Measurements from ENCODE around the gene FBRS.

The FBRS gene

GRCh38 chr16:30700491-30700890 is 42.3 kb downstream of the FBRS start:
- no peak for TF ChIP-seq POLR2AphosphoS5 (IDR thresholded peaks at IDR 0.05; ENCODE audit: low read depth, low read length)
- no peak for TF ChIP-seq TAF1 (IDR thresholded peaks at IDR 0.05; ENCODE audit: borderline replicate concordance, insufficient read depth, low read length)
- TF ChIP-seq SIN3A (IDR thresholded peaks at IDR 0.05; ENCODE audit: borderline replicate concordance, insufficient read depth, low read length), result no peak
- no peak for TF ChIP-seq FOXP2 (optimal IDR thresholded peaks at IDR 0.05; ENCODE audit: borderline replicate concordance, extremely low read depth, extremely low read length, insufficient read depth)
- TF ChIP-seq REST (IDR thresholded peaks at IDR 0.05; ENCODE audit: insufficient read depth in 1 of 2, low read depth in 2 of 2, low read length in 2 of 2), result no peak

- TF ChIP-seq SIN3A (IDR thresholded peaks at IDR 0.05; ENCODE audit: borderline replicate concordance, insufficient read depth, low read length), result no peak
Observed at GRCh38 chr16:30700971-30701370, 42.7 kb downstream of the FBRS start.

- TF ChIP-seq FOXP2 (optimal IDR thresholded peaks at IDR 0.05; ENCODE audit: borderline replicate concordance, extremely low read depth, extremely low read length, insufficient read depth), result no peak
- TF ChIP-seq POLR2AphosphoS5 (IDR thresholded peaks at IDR 0.05; ENCODE audit: low read depth, low read length), result no peak
- TF ChIP-seq TAF1 (IDR thresholded peaks at IDR 0.05; ENCODE audit: borderline replicate concordance, insufficient read depth, low read length), result no peak
- TF ChIP-seq REST (IDR thresholded peaks at IDR 0.05; ENCODE audit: insufficient read depth in 1 of 2, low read depth in 2 of 2, low read length in 2 of 2), result no peak
- no peak for TF ChIP-seq SIN3A (IDR thresholded peaks at IDR 0.05; ENCODE audit: borderline replicate concordance, insufficient read depth, low read length)
Observed at GRCh38 chr16:30703971-30704370, 45.7 kb downstream of the FBRS start.

GRCh38 chr16:30706046-30706445 is 47.8 kb downstream of the FBRS start:
- no peak for TF ChIP-seq FOXP2 (optimal IDR thresholded peaks at IDR 0.05; ENCODE audit: borderline replicate concordance, extremely low read depth, extremely low read length, insufficient read depth)
- no peak for TF ChIP-seq TAF1 (IDR thresholded peaks at IDR 0.05; ENCODE audit: borderline replicate concordance, insufficient read depth, low read length)
- TF ChIP-seq REST (IDR thresholded peaks at IDR 0.05; ENCODE audit: insufficient read depth in 1 of 2, low read depth in 2 of 2, low read length in 2 of 2), result no peak
- TF ChIP-seq SIN3A (IDR thresholded peaks at IDR 0.05; ENCODE audit: borderline replicate concordance, insufficient read depth, low read length), result no peak
- TF ChIP-seq POLR2AphosphoS5 (IDR thresholded peaks at IDR 0.05; ENCODE audit: low read depth, low read length), result no peak

GRCh38 chr16:30710971-30711370 is 52.7 kb downstream of the FBRS start:
- TF ChIP-seq FOXP2 (optimal IDR thresholded peaks at IDR 0.05; ENCODE audit: borderline replicate concordance, extremely low read depth, extremely low read length, insufficient read depth) (no peak), REST (IDR thresholded peaks at IDR 0.05; ENCODE audit: insufficient read depth in 1 of 2, low read depth in 2 of 2, low read length in 2 of 2) (no peak), TAF1 (IDR thresholded peaks at IDR 0.05; ENCODE audit: borderline replicate concordance, insufficient read depth, low read length) (no peak), POLR2AphosphoS5 (IDR thresholded peaks at IDR 0.05; ENCODE audit: low read depth, low read length) (no peak), SIN3A (IDR thresholded peaks at IDR 0.05; ENCODE audit: borderline replicate concordance, insufficient read depth, low read length) (no peak)
